Adrenal gland (tissue), 5 donors: Measurements from ENCODE around the gene RGS3.

Source experiments
- POLR2A ChIP-seq, 2 donors: fragments of 450-650 bp; IDR thresholded peaks; one replicate each; pipeline ENCODE4 v1.6.1; 2017; ENCODE audit warnings: antibody characterized with exemption in 2 of 2, mild to moderate bottlenecking in 2 of 2, moderate library complexity in 1 of 2
- TF ChIP-seq, protein P1 (sequence below), 6 experiments: fragments of 450-650 bp in 4 of 6; fragments of 200-600 bp in 2 of 6; sonication (generic) in 1 of 6; IDR thresholded peaks; 1 replicate in 5 of 6; 2 replicates in 1 of 6; pipeline versions ENCODE4 v1.5.1 to v1.8.0; 2016 to 2021; ENCODE audit warnings: antibody characterized with exemption in 6 of 6, mild to moderate bottlenecking in 2 of 6, moderate library complexity in 1 of 6
- donor health status: DM: no; HTN: no; CAD: no.

GRCh38 chr9:113578882-113579282 lies 115.4 kb downstream of the RGS3 start:
- TF ChIP-seq, protein P1, sequence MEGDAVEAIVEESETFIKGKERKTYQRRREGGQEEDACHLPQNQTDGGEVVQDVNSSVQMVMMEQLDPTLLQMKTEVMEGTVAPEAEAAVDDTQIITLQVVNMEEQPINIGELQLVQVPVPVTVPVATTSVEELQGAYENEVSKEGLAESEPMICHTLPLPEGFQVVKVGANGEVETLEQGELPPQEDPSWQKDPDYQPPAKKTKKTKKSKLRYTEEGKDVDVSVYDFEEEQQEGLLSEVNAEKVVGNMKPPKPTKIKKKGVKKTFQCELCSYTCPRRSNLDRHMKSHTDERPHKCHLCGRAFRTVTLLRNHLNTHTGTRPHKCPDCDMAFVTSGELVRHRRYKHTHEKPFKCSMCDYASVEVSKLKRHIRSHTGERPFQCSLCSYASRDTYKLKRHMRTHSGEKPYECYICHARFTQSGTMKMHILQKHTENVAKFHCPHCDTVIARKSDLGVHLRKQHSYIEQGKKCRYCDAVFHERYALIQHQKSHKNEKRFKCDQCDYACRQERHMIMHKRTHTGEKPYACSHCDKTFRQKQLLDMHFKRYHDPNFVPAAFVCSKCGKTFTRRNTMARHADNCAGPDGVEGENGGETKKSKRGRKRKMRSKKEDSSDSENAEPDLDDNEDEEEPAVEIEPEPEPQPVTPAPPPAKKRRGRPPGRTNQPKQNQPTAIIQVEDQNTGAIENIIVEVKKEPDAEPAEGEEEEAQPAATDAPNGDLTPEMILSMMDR (IDR thresholded peaks at IDR 0.05), result no peak
- TF ChIP-seq POLR2A (IDR thresholded peaks at IDR 0.05), result no peak
